ENCODE data around the gene MAN2B2.

DNA sequence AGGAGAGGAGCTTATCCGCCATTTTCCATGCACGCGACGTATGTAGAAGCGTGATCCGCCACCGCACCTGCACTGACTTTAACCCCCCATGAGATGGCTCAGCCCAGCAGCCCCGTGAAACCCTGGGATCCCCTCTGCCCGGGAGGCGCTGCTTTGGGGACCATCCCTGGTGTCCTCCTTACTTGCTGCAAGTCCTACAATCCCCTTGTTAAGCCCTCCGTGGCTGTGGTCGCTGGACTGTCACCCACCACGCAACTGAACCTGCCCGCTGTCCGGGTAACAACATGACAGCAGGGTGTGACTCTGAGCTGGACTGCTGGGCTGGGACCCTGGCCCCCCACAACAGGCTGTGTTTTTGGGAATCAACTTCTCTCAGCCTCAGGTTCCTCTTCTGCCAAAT is 44.7 kb upstream of the MAN2B2 start:
- TF ChIP-seq CTCF (conservative IDR thresholded peaks at IDR 0.05) (no peak), EZH2 (IDR thresholded peaks at IDR 0.05; ENCODE audit: low read depth) (no peak)

Measured in PC-9 (cell line).